Stimulated activated naive CD8-positive, alpha-beta T cell treated with anti-CD3 and anti-CD28 coated beads, Interleukin-15, Interleukin-2, amounts not matched to agents 100 U/mL and 50 U/mL, for 24 hours (primary cell): ENCODE data around the gene NAA60.
"Not testable (repeated sequence)": the region's sequence is repeated elsewhere in the genome, so short reads cannot be mapped to it uniquely, and the experiment has no call there.

Source experiments
- ATAC-seq: fragments of 150-1000 bp; cut with Tn5 transposase; one replicate; pipeline ENCODE4 v1.10.0; 2021
- DNase-seq: peaks from one replicate; pipeline ENCODE4 v3.0.0; 2021

Gene NAA60

DNA sequence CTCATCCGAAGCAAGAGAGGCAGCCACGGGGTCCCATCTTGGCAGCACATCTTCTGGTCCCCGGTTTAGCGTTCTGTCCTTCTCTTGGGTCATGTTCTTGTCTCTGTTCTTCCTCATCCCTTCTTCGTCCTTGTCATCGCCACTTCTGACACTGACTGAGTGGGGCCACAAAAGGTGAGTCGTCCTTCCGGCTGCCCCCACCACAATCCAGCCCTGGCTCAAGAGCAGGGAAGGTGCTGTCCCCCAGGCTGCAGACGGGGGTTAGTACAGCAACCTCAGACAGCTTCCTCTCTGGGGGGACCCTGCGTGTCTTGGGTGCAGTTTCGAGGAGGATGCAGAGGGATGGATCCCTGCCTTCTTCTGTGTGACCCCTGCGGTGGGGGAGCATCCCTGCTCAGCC lies 21.8 kb downstream of the NAA60 start:
- ATAC-seq (no peak), DNase-seq (no peak)

DNA sequence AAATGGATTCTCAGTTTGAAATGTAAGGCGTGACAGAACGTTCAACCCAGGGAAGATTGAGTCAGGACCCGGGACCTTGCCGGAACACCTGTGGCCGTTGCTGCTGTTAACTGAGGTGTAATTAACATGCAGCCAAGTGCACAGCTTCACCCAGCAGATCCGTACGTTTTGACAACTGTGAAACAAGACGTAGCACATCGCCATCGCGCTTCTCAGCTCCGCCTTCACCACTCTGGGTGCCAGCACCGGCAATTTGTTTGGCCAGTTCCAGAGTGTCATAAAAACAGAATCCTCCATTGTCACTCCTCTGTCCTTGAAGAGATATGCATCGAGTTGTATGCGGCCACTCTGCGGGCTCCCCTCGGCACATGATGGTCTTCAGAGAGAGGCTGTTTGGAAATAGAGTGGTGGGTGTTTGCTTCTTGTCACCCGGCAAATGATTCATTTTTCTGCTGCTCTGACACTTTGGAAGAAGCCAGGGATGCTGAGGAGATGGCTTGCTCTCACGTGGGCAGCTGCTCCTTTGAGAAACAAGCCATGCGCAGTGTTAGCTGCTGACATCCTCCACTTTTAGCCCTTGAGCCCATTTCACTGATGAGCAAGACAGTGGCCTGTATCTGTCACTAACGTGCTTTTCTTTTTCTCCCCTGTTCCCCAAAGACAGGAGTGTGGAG lies 22.6 kb downstream of the NAA60 start:
- DNase-seq: no peak

DNA sequence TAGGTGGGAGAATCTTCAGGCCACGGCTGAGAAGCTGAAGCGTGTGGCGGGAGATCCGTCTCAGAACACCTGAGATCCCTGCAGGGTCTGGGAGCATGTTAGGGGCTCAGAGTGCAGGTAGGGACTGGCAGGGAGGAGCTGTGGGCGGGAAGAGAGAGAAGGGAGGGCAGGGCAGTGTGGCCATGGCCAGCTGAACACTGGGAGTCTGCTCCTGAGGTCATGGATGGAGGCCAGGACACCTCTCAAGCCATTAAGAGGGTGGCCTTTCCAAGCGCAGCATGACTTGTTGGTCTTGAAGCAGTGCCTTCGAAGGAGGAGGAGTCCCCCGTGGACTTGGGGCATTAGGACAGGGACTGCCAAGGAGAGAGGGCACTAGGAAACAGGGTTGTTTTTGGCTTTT lies 23.7 kb downstream of the NAA60 start:
- ATAC-seq (no peak), DNase-seq (no peak)

More for the DNA sequence above, 22.6 kb downstream of the NAA60 start:
- no peak for ATAC-seq

DNA sequence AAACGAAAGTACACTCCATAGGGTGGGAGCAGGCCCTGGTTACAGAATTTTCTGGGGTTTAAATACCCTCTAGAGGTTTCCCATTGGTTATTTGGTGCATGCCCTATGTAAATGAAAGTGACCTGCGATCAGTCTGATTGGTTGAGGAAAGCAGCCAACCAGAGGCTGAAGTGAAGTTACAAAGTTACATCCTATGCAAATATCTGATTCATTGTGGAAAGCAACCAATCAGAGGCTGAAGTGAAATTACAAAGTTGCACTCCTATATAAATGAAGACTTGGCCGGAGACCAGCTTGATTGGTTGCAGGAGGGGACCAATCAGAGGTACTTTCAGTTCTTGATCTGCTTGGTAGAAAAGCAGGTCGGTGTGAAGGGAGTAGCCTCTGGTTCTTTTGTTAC lies 24.4 kb downstream of the NAA60 start:
- DNase-seq (no peak), ATAC-seq (no peak)

DNA sequence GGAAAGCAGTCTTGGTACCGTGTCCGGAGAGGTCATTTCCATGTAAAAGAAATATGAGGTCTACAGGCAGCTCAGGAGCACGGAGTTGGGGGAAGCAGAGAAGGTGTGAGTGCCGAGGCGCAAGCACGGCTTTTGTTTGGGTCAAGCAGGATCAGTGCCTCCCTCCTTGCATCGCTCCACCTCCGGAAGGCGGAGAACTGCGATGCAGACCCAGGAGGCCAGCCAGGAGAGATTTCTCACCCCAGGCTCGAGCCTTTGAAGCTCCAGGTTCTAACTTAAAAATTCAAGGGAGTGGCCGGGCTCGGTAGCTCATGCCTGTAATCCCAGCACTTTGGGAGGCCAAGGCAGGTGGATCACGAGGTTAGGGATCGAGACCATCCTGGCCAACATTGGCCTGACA lies 25.0 kb downstream of the NAA60 start:
- ATAC-seq: no peak

DNA sequence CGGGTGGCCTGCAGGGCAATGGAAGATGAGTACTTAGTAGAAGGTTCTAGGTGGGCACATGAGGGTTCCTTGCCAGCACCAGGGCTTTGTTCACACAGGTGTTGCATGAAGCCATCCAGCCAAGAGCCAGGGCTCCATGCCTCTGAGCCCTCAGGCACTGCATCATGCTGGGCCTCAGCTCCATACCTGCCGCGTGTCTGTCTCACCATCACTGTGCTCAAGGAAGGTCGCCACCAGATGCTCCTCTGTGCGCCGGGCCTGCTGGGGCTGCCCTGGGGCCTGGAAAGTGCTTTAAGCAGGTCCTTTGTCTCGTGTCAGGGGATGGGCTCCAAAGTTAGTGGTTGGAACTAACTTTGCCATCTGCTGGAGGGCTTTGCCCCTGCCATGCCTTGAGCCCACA lies 26.3 kb downstream of the NAA60 start:
- DNase-seq: no peak
- no peak for ATAC-seq

More for the DNA sequence above, 25.0 kb downstream of the NAA60 start:
- DNase-seq: no peak

DNA sequence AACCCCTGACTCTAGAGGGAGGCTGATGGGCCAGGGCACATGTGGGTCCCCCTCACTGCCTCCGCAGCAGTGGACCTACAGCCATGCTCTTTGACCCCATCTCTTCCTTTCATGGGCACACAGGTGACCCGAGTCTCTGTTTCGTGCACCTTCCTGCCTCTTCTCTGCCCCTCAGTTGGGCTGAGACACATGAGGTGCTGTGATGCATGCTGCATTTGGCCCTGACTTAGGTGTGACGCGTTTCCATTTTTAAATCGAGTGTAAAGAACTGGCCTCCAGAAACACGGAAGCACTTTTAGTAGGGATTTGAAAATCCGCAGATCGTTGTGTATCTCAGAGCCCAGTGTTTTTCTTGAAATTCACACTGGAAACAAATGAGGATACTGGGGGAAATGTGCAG lies 27.2 kb downstream of the NAA60 start:
- no peak for ATAC-seq
- DNase-seq: no peak

DNA sequence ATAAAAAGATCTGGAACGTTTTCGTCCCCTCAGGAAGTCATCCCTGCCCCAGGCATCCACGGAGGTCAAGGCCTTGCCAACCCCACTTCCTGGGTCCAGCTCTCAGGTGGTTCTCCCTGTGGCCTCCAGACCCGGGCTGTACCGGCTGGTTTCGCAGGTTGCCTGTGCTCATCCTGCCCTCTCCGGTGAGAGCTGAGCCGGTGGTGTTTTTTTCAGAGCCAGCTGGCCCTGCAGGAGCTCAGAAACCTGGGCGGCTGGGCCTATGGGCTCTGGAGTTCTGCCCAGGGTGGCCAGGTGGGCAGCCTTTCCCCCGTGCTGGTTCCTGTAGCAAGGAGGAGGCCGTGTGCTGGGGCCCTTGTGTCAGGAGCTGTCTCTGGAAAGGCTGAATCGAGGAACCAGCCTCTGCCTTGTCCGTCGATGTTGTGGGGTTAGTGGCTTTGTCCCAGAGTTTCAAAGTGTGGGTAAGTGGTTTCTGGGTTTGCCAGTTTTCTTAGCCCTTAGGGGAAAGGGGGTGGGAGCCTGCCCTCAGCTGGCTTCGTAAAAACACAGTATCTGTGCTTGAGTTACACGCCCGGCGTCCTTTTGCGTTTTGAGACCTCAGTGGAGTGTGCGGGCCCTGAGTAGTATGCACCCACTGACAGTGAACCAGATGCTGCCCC lies 28.2 kb downstream of the NAA60 start:
- ATAC-seq (no peak), DNase-seq (no peak)

DNA sequence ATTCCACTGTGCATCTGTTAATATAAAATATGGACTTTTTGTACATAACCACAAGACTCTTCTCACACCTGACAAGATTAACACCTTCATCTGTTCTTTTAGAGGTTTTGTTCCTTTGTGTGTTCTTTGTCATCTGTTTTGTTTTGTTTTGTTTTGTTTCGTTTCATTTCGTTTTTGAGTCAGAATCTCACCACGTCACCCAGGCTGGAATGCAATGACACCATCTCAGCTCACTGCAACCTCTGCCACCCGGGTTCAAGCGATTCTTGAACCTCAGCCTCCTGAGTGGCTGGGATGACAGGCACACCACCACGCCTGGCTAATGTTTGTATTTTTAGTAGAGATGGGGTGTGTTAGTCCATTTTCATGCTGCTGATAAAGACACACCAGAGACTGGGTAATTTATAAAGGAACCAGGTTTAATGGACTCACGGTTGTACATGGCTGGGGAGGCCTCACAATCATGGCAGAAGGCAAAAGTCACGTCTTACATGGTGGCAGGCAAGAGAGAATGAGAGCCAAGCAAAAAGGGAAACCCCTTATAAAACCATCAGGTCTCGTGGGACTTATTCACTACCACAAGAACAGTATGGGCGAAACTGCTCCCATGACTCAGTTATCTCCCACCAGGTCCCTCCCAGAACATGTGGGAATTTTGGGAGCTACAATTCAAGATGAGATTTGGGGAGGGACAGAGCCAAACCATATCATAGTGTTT lies 29.6 kb downstream of the NAA60 start:
- ATAC-seq: no peak
- DNase-seq: no peak

DNA sequence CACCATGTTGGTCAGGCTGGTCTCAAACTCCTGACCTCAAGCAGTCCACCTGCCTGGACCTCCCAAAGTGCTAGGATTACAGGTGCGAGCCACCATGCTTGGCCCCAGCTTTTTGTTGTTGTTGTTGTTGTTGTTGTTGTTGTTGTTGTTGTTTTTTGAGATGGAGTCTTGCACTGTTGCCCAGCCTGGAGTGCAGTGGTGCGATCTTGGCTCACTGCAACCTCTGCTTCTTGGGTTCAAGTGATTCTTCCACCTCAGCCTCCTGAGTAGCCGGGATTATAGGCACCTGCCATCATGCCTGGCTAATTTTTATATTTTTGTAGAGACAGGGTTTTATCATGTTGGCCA lies 30.1 kb downstream of the NAA60 start:
- not testable (repeated sequence) for DNase-seq

DNA sequence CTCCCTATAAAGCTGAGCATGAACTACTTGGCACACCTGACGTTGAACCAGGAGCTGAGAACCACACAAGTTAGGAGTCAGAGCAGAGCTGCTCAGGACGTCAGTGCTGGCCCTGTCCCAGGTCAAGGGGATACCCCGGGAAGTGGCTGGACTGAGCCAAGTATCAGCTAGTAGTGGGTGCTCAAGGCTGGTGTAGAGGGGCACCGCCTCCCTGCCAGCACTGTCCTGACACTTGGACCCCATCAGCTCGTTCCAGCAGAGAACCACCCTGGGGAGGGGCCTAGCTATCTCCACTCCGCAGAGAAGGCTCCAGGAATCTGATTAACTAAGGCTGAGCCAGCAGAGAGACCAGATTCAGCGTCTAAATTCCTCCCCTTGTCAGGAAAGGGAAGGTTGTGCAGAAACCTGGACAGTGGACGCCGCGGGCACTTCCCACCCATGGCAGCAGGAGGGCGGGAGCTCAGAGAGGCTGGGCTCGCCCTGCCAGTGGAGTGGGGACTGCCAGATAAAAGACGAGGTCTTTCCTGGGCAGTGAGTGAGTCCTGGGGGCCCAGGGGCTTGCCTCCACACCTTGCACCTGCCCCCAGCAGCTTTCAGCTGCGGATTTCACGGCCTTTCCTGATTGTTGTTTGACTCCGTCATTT lies 30.8 kb downstream of the NAA60 start:
- DNase-seq (no peak), ATAC-seq (no peak)

More for the DNA sequence above, 30.1 kb downstream of the NAA60 start:
- ATAC-seq: not testable (repeated sequence)

DNA sequence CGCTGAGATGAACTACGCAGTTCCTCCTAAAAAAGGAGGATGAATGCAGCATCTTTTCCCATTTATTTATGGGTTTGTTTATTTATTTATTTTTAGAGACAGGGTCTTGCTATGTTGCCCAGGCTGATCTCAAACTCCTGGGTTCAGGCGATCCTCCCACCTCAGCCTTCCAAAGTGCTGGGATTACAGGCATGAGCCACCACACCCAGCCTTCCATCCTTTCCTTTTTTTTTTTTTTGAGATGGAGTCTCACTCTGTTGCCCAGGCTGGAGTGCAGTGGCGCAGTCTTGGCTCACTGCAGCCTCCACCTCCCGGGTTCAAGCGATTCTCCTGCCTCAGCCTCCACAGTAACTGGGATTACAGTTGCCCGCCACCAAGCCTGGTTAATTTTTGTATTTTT lies 31.4 kb downstream of the NAA60 start:
- ATAC-seq, DNase-seq: not testable (repeated sequence)

DNA sequence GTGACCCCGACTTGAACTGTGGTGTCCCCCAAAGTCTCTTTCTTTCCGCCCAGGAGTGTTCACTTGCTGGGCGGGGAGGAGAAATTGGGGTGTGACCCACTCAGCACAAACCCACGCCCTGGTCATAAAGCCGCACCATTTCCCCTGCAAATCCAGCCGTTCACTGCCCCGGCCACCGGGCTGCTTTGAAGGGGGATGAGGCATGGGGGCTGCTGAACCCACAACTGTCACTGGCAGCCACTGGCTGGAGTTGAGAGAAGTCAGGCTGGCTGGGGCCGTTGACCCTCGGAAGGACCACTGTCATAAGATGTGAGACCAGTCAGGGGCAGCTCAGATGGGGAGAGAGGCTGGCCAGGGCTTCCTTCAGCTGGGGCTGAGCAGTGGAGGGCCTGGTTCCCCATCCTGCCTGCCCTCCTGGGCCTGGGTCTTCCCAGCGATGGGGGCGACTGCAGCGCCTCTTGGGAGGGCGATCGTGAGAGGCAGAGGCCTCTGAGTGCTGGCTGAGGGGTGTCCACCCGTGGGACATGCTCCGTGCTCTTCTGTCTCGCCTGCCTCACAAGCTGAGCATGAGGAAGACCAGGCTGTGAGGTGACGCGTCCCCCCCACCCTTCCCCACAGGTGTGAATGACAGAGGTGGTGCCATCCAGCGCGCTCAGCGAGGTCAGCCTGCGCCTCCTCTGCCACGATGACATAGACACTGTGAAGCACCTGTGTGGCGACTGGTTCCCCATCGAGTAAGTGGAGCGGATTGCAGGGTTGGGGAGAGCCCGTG lies 32.3 kb downstream of the NAA60 start:
- DNase-seq (no peak), ATAC-seq (no peak)

DNA sequence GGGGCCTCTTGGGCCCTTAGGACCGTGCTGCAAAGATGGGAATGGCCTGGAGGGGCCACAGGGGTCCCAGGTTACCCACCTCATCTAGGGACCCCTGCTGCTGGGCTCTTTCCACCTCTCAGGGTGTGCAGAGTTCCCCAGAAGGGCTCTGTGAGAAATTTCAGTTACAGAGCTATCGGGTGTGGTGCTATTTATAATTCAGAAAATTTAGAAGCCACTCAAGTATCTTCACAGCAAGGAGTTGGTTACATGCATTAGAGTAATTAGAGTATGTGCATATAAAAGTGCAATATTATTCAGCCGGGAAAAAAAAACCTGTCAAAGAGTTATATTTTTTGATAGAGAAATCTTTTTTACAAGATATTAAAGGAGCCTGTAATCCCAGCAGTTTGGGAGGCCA lies 32.9 kb downstream of the NAA60 start:
- DNase-seq: no peak
- no peak for ATAC-seq

DNA sequence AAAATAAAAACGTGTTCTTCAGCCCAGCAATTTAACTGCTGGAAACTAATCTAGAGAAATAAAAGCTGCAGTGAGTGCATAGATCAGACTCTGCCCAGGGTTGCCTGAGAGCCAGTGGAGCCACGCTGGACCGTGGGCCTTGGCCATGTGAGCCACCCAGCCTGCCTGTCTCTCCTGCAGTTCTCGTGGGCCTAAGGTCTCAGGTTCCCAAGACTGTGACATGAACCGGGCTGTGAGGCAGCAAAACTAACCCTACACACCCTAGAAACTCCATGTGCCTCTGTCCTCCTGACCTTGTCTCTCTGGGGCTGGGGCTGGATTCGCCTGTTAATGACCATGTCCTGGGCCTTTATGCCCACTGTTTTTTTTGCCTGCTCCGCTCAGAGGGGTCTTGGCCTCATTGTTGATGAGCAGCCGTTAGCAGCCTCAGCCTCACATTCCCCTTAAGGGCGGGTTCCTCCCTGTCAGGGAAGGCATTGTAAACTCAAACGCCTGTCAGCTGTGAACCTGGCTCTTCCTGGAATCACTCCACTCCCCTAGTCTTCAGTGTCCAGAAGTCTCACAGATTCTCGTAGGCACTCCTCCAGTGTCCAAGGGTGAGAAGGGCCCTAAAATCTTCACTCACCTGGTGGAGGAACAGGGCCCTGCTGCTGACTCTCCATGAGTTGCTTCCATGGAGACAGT lies 34.9 kb downstream of the NAA60 start:
- ATAC-seq: no peak
- DNase-seq: no peak

DNA sequence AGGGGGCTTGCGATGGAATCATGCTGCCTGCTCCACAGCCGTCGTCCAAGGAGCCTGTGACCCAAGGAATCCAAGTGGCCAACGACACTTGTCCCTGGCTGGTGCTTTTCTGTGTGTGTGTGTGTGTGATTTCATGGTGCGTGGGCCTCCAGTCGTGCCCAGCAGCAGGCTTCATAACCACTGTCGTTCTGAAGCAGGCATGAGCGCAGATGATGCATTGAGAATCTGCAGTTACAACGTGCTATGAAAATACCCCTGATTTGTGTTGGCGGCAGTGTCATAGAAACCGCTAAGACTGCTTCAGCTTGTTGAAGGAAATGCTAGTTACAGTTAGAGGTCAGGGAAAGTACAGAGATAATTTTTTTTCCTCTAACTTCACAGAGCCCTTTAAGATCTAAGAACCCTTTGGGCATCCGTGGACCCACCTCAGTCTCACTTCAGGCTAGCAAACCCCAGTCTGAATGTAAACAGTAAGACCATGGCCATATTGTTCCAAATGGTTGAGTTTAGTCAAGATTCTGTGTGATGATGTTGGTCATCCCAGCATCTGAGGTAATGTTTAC lies 36.3 kb downstream of the NAA60 start:
- DNase-seq (no peak), ATAC-seq (no peak)

DNA sequence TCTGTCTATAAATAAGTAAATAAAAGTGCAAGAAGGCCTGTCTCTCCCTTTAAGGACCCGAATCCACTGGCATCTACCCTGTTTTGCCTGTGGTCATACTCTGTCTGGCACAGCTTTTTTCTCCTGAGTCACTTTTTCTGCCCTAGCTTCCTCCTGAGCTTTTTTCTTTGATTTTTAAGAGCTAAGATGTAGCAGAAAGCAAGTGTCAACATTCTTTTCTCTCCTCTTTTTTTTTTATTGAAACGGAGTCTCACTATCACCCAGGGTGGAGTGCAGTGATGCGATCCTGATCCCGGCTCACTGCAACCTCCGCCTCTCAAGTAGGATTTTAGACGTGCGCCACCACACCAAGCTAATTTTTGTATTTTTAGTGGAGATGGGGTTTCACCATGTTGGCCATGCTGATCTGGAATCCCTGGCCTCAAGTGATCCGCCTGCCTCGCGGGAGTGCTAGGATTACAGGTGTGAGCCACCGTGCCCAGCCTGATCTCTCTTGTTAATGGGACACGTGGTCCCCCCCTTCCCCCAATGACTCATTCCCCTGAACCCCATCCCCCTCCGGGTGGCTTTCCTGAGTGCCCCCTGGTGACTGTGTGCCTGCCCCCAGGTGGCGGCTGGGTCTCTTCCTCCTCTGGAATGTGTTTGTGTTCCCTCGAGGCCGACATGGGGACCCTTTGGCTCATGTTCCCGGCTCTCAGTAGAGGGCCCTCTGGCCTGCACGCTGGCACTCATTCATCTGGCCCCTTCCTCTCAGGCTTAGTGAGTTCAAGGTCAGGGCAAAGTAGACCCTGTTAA lies 37.6 kb downstream of the NAA60 start:
- DNase-seq: no peak
- no peak for ATAC-seq

DNA sequence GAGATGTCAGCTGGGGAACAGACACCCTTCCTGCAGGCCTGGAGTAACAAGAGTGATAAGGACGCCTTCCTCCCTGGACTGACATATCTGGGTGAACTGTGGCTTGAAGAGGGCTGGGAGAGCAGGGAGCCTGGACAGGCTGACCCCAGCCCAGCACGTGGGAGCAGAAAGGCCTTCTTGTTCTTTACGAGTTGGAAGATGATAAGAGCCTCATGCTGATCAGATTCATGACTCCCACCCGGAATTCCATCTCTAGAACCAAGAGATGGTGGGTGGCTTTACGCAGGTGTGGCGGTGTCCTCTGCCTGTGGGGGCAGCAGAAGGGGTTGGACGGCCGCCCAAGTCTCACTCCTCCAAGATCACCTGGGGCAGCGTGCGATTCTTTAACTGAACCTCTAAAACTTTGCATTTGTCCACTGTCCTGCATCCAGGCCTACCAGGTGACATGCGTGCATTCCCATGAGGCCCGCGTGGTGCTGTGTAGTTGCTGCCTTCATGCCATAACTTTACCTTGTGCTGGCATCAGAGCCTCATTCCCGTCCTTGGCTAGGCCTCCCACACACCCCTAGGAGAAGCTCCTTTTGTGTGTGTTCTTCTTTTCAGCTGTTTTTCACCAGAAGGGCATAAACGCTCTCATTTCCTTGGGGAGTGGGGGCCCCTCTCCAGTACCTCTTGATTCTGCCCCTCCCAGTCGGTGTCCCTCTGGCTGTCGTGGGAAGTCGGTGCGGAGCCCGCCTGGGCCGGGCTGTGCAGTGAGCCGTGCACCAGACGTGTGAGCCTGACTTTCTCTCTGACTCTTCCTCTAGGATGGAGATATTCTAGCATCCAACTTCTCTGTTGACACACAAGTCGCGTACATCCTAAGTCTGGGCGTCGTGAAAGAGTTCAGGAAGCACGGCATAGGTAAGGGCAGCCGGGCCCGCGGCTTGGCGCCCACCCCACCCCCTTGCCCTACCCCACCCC lies 38.5 kb downstream of the NAA60 start:
- ATAC-seq: no peak

DNA sequence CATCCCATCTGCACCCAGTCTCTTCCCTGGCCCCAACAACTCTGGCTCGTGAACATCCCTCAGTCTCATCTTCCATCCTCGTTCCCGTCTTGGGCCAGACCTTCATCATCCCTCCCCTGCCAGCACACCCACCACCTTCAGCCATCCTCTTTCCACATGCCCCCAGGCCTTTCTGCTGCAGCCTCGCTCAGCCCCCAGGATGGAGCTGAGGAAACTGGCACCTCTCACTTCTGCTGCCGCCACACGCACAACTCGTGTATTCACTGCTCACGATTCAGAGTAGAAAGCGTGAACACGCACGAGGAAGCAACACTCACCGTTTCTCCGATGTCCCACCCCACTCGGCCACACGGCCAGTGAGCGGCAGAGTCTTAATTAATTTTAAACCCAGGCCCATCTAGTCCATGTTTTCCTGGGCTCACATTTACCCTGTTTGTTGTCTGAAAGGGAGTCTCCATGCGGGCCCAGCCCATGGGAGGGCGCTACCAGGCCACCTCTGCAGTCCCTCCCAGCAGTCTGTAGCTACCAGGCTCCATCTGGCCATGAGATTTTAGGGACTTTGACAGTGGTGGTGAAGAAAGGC lies 39.3 kb downstream of the NAA60 start:
- DNase-seq: no peak
- no peak for ATAC-seq

More for the DNA sequence above, 38.5 kb downstream of the NAA60 start:
- no peak for DNase-seq
